ENCODE results near the gene C2CD3. TPM values are rescaled to one million over a fixed set of nuclear protein-coding genes. Genes with fewer than 3 reads are reported as not detected.

C2CD3 gene
- total and polyA plus RNA-seq, 4 donors = 3.1 to 14.5 (median 6.7) TPM

GRCh38 chr11:73978576-73979086 lies 192.2 kb downstream of the C2CD3 start:
- Histone ChIP-seq H3K4me1 (ENCODE audit: control insufficient read depth in 4 of 4, insufficient read depth in 4 of 4, low read length in 3 of 4) (peaks cover 3 to 8% (median 5%) of the 10 kb centered on the region in 4 donors), H3K9ac (ENCODE audit: low read depth in 1 of 2, low read length in 2 of 2) (no peak overlapping the region), H3K27me3 (ENCODE audit: control insufficient read depth in 4 of 4, insufficient read depth in 4 of 4, low read length in 3 of 4) (no peaks in the 10 kb centered on the region), H3K27ac (ENCODE audit: low read depth in 1 of 2, low read length in 2 of 2) (no peak overlapping the region), H3K36me3 (ENCODE audit: control insufficient read depth in 4 of 4, insufficient read depth in 3 of 4, low read depth in 1 of 4, low read length in 3 of 4) (peaks cover 0 to 4% (median 0%) of the 10 kb centered on the region in 4 donors), H3K4me3 (ENCODE audit: low read depth in 1 of 3, low read length in 3 of 3) (no peak overlapping the region), H3K9me3 (ENCODE audit: control insufficient read depth in 4 of 4, low read length in 3 of 4) (no peaks in the 10 kb centered on the region)
- DNase-seq (ENCODE audit: low spot score) = no peak
- TF ChIP-seq FOXA1 (IDR thresholded peaks at IDR 0.05) (no peak), EGR1 (IDR thresholded peaks at IDR 0.05; ENCODE audit: low read depth in 2 of 2) (no peak), ZBTB33 (IDR thresholded peaks at IDR 0.05) (no peak), REST (IDR thresholded peaks at IDR 0.05) (no peak), TAF1 (conservative IDR thresholded peaks at IDR 0.05) (no peak), SP1 (IDR thresholded peaks at IDR 0.05) (no peak), NR2F2 (IDR thresholded peaks at IDR 0.05) (no peak), CTCF (IDR thresholded peaks at IDR 0.05; ENCODE audit: low read depth, low read length, missing input control) (no peak), GABPA (IDR thresholded peaks at IDR 0.05 in 1 of 2, conservative IDR thresholded peaks at IDR 0.05 in 1 of 2) (no peak), JUND (IDR thresholded peaks at IDR 0.05) (no peak), FOXA2 (IDR thresholded peaks at IDR 0.05) (no peak), MAX (IDR thresholded peaks at IDR 0.05) (no peak), RXRA (IDR thresholded peaks at IDR 0.05) (no peak), RAD21 (IDR thresholded peaks at IDR 0.05) (no peak), HNF4G (IDR thresholded peaks at IDR 0.05) (no peak), YY1 (IDR thresholded peaks at IDR 0.05) (no peak), ATF3 (IDR thresholded peaks at IDR 0.05) (no peak), HNF4A (conservative IDR thresholded peaks at IDR 0.05) (no peak)
- WGBS = 97% methylated on average over 3 of the region's 3 CpGs

Measured in liver (tissue), 9 donors.